GM21723 (cell line): ENCODE measurements around the gene DDI2.

Experiments used
- ATAC-seq: cut with Tn5 transposase; IDR thresholded peaks from one replicate; pipeline ENCODE4 v1.9.1; 2021; ENCODE audit warnings: mild to moderate bottlenecking, moderate library complexity; ENCODE audit not compliant: unreplicated experiment

The DDI2 gene

DNA sequence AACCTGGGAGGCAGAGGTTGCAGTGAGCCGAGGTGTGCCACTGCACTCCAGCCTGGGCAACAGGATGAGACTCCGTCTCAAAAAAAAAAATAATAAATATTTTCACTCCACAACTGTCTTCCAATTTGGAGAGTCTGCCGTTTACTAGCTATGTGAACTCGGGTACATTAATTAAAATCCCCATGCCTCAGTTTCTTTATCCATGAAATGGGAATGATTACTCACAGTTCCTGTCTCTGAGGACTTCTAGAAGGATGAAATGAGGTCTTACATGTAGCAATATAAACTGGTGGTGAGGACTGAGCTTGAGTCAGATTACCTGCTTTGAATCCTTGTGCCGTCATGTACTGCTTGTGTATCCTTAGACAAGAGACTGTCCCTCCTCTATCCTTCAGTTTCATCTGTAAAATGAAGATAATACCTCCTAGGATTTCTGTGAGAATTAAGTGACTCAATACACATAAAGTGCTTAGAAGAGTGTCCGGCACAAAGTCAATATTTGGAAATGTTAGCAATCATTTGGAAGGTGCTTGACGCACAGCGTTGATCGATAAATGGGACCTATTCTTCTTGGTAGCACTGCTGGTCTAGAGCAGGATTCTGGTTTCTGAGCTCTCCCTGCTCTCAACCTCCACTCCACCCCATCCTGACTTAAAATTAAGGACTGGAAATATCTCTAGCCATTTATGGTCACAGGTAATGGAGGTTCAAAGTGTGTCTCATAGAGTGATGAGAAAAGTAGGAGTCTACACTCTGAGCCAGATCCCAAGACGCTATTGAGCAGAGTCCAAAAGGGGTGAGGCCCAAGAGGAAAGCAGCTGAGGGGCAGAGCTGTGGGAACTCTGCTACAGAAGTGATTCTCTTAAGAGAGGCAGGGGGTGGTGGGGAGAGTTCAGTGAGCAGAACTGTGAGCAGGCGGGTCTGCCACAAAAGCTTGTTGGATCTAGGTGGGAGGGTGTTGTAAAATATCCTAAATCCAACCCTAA, 11.6 kb upstream of the DDI2 start:
- no peak for ATAC-seq

DNA sequence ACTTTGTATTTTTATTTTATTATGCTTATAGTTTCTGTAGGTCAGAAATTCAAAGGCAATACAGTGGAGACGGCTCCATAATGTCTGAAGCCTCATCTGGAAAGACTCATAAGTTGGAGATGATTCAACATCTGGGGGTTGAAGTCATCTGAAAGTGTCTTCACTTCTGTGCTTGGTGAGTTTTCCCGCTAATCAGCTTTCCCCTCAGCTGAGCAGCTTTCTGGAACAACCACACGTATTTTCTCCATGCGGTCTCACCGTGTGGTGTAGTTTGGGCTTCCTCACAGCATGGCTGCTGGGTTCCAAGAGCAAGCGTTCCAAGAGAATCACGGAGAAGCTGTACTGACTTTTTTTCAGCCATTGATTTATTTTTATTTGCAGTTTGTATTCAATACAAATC, 7.6 kb upstream of the DDI2 start:
- no peak for ATAC-seq

- no peak for ATAC-seq
Measured at GRCh38 chr1:15610167-15610566, 7.1 kb upstream of the DDI2 start.

- peak; percentile 20 for ATAC-seq
Measured at GRCh38 chr1:15616373-15617172, 685 bp upstream of the DDI2 start.

DNA sequence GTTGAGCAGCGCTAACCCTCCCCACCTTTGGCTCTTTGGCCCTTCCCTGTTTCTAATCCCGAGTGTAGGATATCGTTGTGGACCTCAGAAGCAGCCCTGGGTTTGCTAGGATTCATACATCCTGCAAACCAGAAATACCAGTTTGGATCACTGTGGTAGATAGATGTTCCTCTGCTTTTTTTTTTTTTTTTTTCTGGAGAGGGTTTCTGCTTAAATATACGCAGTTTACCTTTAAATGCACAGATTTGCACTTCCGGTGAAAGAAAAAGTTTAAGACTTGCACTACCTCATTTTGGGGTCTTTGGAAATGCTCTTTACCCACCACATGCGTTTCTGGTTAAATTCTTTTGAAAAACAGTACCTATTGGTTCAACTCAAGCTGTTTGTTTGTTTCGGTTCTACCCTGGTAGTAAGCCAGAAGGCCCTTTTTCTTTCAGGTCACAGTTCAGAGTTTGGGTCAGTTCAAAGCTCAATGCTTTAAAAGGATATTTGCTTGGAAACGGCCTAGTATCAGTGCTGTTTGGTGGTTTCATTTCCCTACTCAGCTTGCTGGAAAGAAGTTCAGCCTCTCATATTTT, 908 bp downstream of the DDI2 start:
- ATAC-seq: peak; percentile 25

GRCh38 chr1:15618655-15619525, 1.6 kb downstream of the DDI2 start:
- ATAC-seq: no peak

GRCh38 chr1:15620155-15620545, 2.9 kb downstream of the DDI2 start:
- no peak for ATAC-seq

GRCh38 chr1:15620902-15621682, 3.8 kb downstream of the DDI2 start:
- no peak for ATAC-seq

DNA sequence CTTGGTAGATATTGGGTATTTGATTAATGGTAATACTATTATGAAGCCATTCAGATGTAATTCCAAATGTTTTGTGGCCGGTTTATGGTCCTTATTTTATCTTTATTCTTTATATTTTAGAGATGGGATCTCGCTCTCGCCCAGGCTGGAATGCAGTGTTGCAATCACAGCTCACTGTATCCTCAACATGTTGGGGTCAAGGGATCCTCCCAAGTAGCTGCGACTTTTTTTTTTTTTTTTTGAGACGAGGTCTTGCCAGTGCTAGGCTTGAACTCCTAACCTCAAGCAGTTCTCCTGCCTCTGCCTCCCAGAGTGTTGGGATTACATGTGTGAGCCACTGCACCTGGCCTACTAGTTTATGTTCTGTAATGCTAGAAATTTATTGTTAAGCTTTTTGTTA, 4.7 kb downstream of the DDI2 start:
- ATAC-seq: no peak

GRCh38 chr1:15622712-15623373, 5.6 kb downstream of the DDI2 start:
- ATAC-seq: no peak

DNA sequence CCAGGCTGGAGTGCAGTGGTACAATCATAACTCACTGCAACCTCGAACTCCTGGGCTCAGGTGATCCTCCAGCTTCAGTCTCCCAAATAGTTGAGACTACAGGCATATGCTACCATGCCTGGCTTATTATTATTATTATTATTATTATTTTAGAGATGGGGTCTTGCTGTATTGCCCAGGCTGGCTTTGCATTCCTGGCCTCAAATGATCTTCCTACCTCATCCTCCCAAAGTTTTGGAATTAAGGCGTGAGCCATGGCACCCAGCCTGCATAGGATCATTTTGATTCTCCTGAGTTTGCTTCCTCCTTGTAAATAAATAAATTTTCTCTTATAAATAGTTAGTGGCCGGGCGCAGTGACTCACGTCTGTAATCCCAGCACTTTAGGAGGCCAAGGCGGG, 6.2 kb downstream of the DDI2 start:
- ATAC-seq: no peak

DNA sequence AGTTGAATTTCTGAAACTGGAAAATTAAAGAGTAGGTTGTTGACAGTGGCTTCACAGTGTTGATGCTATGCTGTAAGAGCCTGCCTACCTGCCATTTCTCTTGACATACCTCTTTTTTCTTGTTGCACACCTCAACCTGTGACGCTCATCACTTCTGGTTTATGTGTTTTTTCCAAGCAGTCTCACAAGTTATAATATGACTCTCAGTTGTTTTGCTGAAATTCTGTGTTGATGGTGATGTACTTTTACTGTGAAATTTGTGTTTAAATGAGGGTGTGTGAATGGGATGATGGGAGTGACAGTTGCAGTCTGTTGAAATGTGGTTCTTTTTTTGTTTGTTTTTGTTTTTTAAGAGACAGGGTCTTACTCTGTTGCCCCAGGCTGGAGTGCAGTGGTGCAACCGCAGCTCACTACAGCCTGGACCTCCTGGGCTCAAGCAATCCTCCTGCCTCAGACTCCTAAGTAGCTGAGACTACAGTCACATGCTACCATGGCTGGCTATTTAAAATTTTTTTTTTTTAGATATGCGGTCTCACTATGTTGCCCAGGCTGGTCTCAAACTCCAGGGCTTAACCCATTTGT, 7.0 kb downstream of the DDI2 start:
- no peak for ATAC-seq

DNA sequence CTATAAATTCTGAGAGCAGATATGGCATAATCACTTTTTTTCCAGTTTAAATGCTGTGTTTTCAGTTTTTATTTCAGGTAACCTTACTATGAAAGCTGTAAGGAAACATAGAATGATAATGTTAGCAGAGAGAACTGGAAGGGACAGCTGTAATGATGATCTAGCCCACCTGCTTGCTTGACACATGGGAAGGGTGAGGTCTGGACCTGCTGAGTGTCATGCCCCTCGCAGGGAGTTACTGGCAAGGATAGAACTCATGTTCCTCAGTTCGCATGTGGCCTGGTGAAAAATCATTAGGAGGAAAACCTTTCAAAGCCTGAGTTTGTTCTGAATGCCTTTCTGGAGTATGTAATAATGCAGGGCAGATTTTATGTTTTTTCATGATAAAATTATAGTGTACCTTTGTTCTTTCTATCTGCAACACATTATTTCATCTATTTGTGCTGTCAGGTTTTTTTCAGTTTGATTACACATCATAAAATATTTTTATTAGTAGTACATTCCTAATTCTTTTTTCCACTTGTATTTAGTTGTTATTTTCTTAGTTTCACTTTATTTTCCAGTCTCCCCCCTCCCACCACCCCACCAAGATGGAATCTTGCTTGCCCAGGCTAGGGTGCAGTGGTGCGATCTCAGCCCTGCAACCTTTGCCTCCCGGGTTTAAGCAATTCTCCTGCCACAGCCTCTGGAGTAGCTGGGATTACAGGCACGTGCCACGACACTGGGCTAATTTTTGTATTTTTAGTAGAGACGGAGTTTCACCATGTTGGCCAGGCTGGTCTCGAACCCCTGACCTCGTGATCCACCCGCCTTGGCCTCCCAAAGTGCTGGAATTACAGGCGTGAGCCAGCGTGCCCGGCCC, 8.0 kb downstream of the DDI2 start:
- no peak for ATAC-seq

GRCh38 chr1:15626269-15626950, 9.2 kb downstream of the DDI2 start:
- ATAC-seq: no peak

GRCh38 chr1:15627343-15627988, 10.2 kb downstream of the DDI2 start:
- peak; percentile 84 for ATAC-seq

DNA sequence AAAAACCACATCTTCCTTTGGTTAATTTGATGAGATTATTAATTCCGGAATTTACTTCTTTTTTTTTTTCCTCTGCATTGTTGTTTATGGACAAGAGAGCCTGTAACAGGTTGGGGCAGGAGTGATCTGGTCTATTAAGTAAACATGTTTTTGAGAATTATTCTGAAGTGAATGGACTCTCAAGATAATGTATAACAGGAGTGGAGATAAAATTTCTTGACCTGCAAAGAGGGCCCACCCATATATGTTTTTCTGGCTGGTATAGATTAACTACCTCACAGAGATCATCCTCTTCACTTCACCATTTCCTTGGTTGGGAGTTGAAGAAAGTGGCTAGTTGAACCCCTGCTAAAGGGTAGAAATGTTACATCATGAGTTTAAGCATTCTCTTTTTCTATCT, 10.7 kb downstream of the DDI2 start:
- no peak for ATAC-seq
